HG02970 (cell line): Measurements from ENCODE around the gene FRYL.
A peak's percentile ranks its signal among the peaks of the same experiment; 100 is the strongest.
"Not testable (repeated sequence)": the region's sequence is repeated elsewhere in the genome, so short reads cannot be mapped to it uniquely, and the experiment has no call there.

Experiments
- ATAC-seq: cut with Tn5 transposase; IDR thresholded peaks from one replicate; pipeline ENCODE4 v1.9.1; 2021; ENCODE audit warnings: mild to moderate bottlenecking, moderate library complexity, moderate number of reproducible peaks; ENCODE audit not compliant: unreplicated experiment, low FRiP score

Gene FRYL

GRCh38 chr4:48752246-48752645 is 27.8 kb downstream of the FRYL start:
- no peak for ATAC-seq

GRCh38 chr4:48748949-48749596 is 31.0 kb downstream of the FRYL start:
- ATAC-seq = no peak

GRCh38 chr4:48746608-48747362 is 33.3 kb downstream of the FRYL start:
- no peak for ATAC-seq

- not testable (repeated sequence) for ATAC-seq
Measured at GRCh38 chr4:48745223-48745622, 34.9 kb downstream of the FRYL start.

- no peak for ATAC-seq
Measured at GRCh38 chr4:48742412-48742811, 37.7 kb downstream of the FRYL start.

- peak; percentile 69 for ATAC-seq
Measured at GRCh38 chr4:48739560-48740019, 40.5 kb downstream of the FRYL start.

- no peak for ATAC-seq
Measured at GRCh38 chr4:48738856-48739255, 41.2 kb downstream of the FRYL start.

- not testable (repeated sequence) for ATAC-seq
Measured at GRCh38 chr4:48728906-48729496, 51.1 kb downstream of the FRYL start.

GRCh38 chr4:48727666-48728459 is 52.2 kb downstream of the FRYL start:
- no peak for ATAC-seq

- ATAC-seq = no peak
Measured at GRCh38 chr4:48725414-48725813, 54.7 kb downstream of the FRYL start.

GRCh38 chr4:48722509-48723446 is 57.3 kb downstream of the FRYL start:
- no peak for ATAC-seq

GRCh38 chr4:48720459-48720858 is 59.6 kb downstream of the FRYL start:
- ATAC-seq = no peak

- no peak for ATAC-seq
Measured at GRCh38 chr4:48718818-48719465, 61.1 kb downstream of the FRYL start.

- ATAC-seq = not testable (repeated sequence)
Measured at GRCh38 chr4:48716285-48716684, 63.8 kb downstream of the FRYL start.

- ATAC-seq = no peak
Measured at GRCh38 chr4:48710446-48711209, 69.5 kb downstream of the FRYL start.

- ATAC-seq = no peak
Measured at GRCh38 chr4:48709901-48710300, 70.2 kb downstream of the FRYL start.

- no peak for ATAC-seq
Measured at GRCh38 chr4:48708610-48709009, 71.5 kb downstream of the FRYL start.

- ATAC-seq = no peak
Measured at GRCh38 chr4:48706736-48707135, 73.3 kb downstream of the FRYL start.
